SJSA1 (cell line): Measurements from ENCODE around the gene RAD51B. TPM values are rescaled to one million over a fixed set of nuclear protein-coding genes. Genes with fewer than 3 reads are reported as not detected.
A peak's percentile ranks its signal among the peaks of the same experiment; 100 is the strongest.
"Not testable (repeated sequence)": the region's sequence is repeated elsewhere in the genome, so short reads cannot be mapped to it uniquely, and the experiment has no call there.

ENCODE experiments used
- DNase-seq, 2 experiments: peaks; one replicate each; pipeline ENCODE4 v3.0.0-alpha.2; 2015 to 2020; ENCODE audit warnings: low spot score in 2 of 2, low read depth in 1 of 2
- H3K27ac ChIP-seq: fragments of 250-450 bp; sonication (Bioruptor Pico); 2 replicates; pipeline ENCODE4 v1.5.1; 2020; ENCODE audit warnings: mild to moderate bottlenecking, moderate library complexity
- H3K27me3 ChIP-seq: fragments of 250-450 bp; sonication (Bioruptor Pico); replicated peaks from 2 replicates; pipeline ENCODE4 v1.5.1; 2020; ENCODE audit warnings: mild to moderate bottlenecking, moderate library complexity
- H3K36me3 ChIP-seq: fragments of 250-450 bp; sonication (Bioruptor Pico); 2 replicates; pipeline ENCODE4 v1.5.1; 2020; ENCODE audit warnings: mild to moderate bottlenecking
- H3K4me1 ChIP-seq: fragments of 250-450 bp; sonication (Bioruptor Pico); replicated peaks from 2 replicates; pipeline ENCODE4 v1.6.1; 2021; ENCODE audit warnings: mild to moderate bottlenecking
- H3K4me3 ChIP-seq: fragments of 250-450 bp; sonication (Bioruptor Pico); 2 replicates; pipeline ENCODE4 v1.5.1; 2020; ENCODE audit warnings: mild to moderate bottlenecking
- H3K9me3 ChIP-seq: fragments of 250-450 bp; sonication (Bioruptor Pico); replicated peaks from 2 replicates; pipeline ENCODE4 v1.5.1; 2020; ENCODE audit warnings: mild to moderate bottlenecking
- total RNA-seq: library from RNA; depleted of rRNA; stranded (reverse); fragments of >200 nt; shearing (Covaris generic); gene quantifications from 2 replicates; pipeline ENCODE4 v1.2.3, GENCODE V29; 2014

The RAD51B gene
- total RNA-seq, 1 experiment from 2014 or later, result 4.7 TPM

DNA sequence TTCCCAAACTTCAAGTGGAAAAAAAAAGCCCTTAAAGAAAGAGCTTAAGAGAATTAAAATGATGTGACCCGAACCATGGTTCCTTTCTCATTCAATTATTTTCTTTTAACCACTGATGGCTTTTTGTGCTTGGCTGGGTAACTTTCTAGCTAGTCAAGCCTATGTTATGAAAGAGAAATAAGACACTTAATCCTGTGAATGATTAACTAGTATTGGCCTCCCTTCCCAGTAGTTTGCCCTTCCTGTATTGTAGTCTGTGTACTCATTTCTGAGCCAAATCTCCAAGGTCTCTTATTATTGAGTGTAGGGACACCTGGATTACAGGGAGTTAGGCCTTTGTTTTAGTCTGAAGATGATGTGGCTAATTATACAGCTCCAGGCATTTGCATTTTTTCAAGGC lies 353.0 kb downstream of the RAD51B start:
- Histone ChIP-seq H3K9me3 (no peaks in the 10 kb centered on the region), H3K4me1 (peaks cover 20% of the 10 kb centered on the region), H3K36me3 (no peaks in the 10 kb centered on the region), H3K4me3 (no peak overlapping the region), H3K27ac (no peak overlapping the region), H3K27me3 (no peaks in the 10 kb centered on the region)
- DNase-seq, result no peak

DNA sequence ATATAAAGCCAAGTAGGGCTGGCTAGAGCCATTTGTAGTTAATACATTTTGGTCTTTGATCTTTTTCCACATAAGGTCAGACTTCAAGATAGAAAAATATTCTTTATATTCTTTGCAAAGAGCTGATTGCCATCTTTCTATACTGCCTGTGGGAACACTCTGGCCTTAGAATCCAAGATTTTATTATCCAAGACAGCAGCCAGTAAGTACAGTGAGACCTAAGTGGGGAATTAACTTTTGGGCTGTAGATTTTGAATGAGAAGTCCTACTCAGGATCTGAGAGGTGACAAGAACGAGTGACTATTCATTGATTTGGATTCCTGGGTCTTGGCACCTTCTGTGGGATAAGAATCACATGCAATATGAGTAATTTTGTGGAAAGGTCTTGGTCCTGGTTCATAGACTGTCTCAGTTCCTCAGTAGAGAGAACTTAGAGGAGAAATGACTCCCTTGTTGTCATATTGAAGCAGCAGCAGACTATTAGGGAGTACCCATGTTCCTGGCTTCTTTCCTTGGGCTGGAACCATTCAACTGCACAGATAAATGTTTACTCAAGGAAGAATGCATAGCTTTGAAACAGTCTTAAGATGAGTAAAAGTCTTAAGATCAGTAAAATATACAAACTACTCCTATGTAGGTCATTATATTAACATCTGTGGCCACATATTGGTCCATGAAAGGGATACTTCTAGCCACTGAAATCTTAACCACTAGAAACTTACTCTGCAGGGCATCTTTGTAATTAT lies 353.8 kb downstream of the RAD51B start:
- peak in 1 of 2 experiments; percentile 44 for DNase-seq
- no peaks in the 10 kb centered on the region for H3K9me3 ChIP-seq
- no peaks in the 10 kb centered on the region for H3K36me3 ChIP-seq
- H3K27ac ChIP-seq, result no peak overlapping the region
- no peak overlapping the region for H3K4me3 ChIP-seq
- H3K4me1 ChIP-seq, result peaks cover 20% of the 10 kb centered on the region
- no peaks in the 10 kb centered on the region for H3K27me3 ChIP-seq

DNA sequence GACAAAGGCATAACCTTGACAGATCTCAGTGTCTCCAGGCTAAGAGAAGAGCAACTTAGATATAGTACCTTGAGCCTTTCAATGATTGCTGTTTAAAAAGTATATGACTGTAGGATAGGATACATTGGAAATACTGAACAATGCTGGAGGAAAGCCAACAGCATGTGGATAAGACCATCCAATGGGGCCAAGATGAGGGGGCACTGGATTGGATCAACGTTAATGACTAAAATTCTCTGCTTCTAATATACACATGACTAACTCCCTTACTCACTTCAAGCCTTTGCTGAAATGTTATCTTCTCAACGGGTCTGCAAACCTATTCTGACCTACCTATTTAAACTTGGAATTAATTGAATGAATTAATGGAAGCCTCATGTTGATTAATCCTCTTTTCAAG lies 354.9 kb downstream of the RAD51B start:
- DNase-seq, result no peak

DNA sequence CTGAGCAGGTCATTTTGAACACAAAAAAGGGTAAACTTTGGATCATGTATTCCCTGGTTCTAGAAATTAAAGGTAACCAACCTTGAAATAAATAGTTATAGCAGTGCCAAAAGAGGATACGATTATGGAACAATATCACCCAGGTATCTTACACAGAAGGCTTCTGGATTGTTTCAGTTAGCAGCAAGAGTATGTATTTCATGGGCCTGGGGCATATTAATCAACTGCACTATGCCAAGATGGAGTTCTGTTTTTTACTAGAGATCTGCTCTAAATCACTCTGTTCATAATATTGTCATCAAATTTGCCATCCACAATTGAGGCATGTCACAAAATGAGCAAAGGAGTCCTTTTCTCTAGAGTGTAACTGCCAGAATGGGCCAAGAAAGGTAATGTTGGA lies 357.1 kb downstream of the RAD51B start:
- no peak for DNase-seq
- Histone ChIP-seq H3K4me3 (no peak overlapping the region), H3K36me3 (no peaks in the 10 kb centered on the region), H3K9me3 (no peaks in the 10 kb centered on the region; the same call in 1 of the 2 replicates), H3K27ac (no peak overlapping the region), H3K4me1 (peaks cover 26% of the 10 kb centered on the region), H3K27me3 (no peaks in the 10 kb centered on the region)

More for the DNA sequence above, 354.9 kb downstream of the RAD51B start:
- no peaks in the 10 kb centered on the region for H3K9me3 ChIP-seq
- H3K4me3 ChIP-seq, result no peak overlapping the region
- H3K27me3 ChIP-seq, result no peaks in the 10 kb centered on the region
- H3K27ac ChIP-seq, result no peak overlapping the region
- peaks cover 20% of the 10 kb centered on the region for H3K4me1 ChIP-seq
- H3K36me3 ChIP-seq, result no peaks in the 10 kb centered on the region

DNA sequence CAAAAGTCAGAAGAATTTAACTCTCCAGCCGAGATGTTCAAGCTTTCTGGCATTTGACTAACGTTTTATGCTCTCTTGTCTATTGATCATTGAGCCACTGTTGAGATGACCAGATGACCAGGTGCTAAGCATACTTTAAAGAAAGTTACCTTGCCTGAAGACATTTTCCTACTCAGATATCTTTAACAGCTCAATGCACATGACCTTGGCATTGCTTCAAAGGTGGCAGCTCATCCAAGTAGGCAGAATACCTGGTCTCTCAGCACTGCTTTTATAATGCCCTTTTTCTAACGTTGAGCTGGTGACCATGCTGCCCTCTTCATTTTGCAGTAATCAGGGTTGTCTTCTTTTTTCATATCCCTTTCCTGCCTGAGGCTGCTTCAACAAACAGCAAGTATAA lies 358.1 kb downstream of the RAD51B start:
- no peak for DNase-seq
- Histone ChIP-seq H3K36me3 (no peaks in the 10 kb centered on the region), H3K27me3 (no peaks in the 10 kb centered on the region), H3K4me1 (peaks cover 36% of the 10 kb centered on the region), H3K27ac (no peak overlapping the region), H3K4me3 (no peak overlapping the region), H3K9me3 (no peaks in the 10 kb centered on the region; the same call in 1 of the 2 replicates)

DNA sequence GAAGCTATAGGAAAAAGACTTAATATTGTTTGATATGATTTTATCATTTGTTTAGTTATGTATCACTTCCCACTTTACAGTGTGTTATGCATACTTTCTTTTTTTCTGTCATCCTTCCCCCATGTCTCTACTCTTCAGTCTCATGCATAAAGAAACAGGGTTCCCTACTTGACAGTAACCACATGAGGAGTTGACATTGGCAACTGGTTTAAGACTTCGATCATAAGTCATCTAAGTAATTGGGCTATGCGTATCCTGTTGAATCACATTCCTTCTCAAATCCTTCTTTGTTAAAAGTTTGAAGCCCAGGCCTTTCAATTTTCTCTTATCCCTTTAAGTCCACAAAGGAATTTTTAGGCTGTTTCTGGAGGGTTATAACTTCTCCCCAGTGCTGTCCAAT lies 358.7 kb downstream of the RAD51B start:
- DNase-seq, result no peak
- Histone ChIP-seq H3K4me1 (peaks cover 33% of the 10 kb centered on the region), H3K27ac (no peak overlapping the region)

DNA sequence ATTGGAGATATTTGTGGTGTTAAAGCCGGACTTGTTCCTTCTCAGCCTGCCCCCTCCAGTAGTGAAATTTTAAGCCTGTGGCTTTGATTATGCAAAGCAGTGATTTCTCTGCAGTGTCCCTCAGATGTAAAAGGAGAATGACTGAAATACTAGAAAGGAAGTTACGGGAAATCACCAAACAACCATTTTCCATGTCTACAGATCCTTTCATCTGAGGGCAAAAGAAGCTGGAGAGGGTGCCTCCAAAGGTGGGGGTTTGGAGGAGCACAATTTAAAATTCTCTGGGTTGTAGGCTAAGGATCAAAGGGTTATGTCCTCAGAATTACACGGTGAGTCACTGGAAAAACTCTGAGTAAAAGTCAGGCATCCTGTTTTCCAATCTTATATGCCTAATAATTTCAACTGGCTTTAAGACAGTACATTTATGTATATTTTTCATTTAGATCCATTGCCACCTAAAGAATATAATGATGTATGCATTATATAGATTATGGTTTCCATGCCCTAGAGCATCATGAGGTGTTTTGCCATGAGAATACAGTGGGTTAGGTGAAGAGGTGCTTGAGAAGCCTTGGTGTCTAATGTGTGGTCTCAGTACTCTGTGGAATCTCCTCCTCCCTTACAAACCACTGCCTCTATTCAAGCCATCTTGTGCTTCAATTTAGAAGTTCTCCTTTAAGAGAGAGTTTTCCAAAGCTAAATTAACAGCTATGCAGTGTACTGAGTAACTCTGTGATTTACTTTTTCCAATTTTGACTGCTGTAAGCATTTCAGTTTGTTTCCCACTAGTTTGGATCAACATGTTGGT lies 362.1 kb downstream of the RAD51B start:
- H3K36me3 ChIP-seq, result no peaks in the 10 kb centered on the region
- peak in 1 of 2 experiments; percentile 53 for DNase-seq
- H3K4me1 ChIP-seq, result peaks cover 31% of the 10 kb centered on the region
- H3K9me3 ChIP-seq, result no peaks in the 10 kb centered on the region; the same call in 1 of the 2 replicates
- H3K27me3 ChIP-seq, result no peaks in the 10 kb centered on the region
- no peak overlapping the region for H3K4me3 ChIP-seq
- peak overlapping the region; percentile 28 for H3K27ac ChIP-seq

More for the DNA sequence above, 358.7 kb downstream of the RAD51B start:
- H3K9me3 ChIP-seq, result no peaks in the 10 kb centered on the region; the same call in 1 of the 2 replicates
- H3K4me3 ChIP-seq, result no peak overlapping the region
- no peaks in the 10 kb centered on the region for H3K27me3 ChIP-seq
- no peaks in the 10 kb centered on the region for H3K36me3 ChIP-seq

DNA sequence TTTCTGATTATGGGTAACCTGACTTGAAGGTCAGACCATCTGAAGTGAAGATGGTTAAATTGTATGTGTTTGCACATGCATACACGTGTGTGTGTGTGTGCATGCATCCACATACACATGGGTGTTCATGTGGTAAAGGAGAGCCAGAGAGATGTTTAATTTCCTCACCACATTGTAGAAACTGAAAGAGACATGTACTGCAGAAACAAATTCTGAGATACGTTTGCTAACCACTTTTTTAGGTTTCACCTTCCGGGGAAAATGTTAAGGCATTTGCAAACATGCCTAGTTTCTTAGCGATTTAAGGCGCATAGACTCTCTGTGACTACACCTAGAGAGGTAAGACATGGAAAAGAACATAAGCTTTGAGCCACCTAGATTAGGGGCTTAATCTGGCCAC lies 362.9 kb downstream of the RAD51B start:
- H3K36me3 ChIP-seq, result no peaks in the 10 kb centered on the region
- no peak overlapping the region for H3K27ac ChIP-seq
- peaks cover 36% of the 10 kb centered on the region for H3K4me1 ChIP-seq
- no peaks in the 10 kb centered on the region; the same call in 1 of the 2 replicates for H3K9me3 ChIP-seq
- no peak for DNase-seq
- H3K4me3 ChIP-seq, result no peak overlapping the region
- H3K27me3 ChIP-seq, result no peaks in the 10 kb centered on the region

DNA sequence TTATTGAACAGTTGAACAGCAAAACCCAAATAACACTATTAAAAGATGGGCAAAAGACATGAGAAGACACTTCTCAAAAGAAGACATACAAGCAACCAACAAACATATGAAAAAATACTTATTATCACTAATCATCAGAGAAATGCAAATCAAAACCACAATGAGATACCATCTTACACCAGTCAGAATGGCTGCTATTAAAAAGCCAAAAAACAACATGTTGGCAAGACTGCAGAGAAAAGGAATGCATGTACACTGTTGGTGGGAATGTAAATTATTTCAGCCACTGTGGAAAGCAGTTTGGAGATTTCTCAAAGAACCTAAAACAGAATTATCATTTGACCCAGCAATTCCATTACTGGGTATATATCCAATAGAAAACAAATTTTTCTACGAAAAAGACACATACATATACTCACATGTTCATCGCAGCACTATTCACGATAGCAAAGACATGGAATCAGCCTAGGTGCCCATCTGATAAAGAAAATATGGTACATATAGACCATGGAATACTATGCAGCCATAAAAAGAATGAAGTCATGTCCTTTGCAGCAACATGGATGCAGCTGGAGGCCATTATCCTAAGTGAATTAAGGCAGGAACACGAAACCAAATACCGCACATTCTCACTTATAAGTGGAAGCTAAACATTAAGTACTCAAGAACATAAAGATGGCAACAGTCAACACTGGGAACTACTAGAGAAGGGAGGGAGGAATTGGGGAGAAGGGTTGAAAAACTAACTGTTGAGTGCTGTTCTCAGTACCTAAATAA lies 367.1 kb downstream of the RAD51B start:
- H3K4me1 ChIP-seq, result peaks cover 24% of the 10 kb centered on the region
- not testable (repeated sequence) for H3K27me3 ChIP-seq, H3K27ac ChIP-seq, H3K36me3 ChIP-seq, DNase-seq, H3K9me3 ChIP-seq, H3K4me3 ChIP-seq

DNA sequence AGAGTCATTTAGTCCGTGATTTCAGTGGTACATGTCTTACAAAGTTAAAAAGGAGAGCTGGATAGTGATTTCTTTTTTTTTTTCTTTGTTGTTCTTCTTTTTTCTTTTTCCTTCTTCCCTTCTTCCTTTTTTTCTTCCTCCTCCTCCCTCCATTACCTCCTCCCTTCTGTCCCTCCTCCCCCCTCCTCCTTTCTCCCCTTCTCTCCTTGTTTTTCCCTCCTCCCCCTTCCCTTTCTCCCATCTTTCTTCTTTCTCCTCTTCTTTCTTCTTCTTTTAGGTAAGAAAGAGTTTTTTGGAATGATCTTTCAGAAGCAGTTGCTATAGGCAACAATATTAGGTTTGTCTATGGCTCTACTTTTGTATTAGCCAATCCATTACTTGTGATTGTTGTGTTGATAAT lies 368.6 kb downstream of the RAD51B start:
- H3K27ac ChIP-seq, result no peak overlapping the region
- no peak for DNase-seq
- peaks cover 14% of the 10 kb centered on the region for H3K4me1 ChIP-seq
- no peaks in the 10 kb centered on the region for H3K36me3 ChIP-seq
- no peaks in the 10 kb centered on the region for H3K27me3 ChIP-seq
- no peaks in the 10 kb centered on the region for H3K9me3 ChIP-seq
- no peak overlapping the region for H3K4me3 ChIP-seq

DNA sequence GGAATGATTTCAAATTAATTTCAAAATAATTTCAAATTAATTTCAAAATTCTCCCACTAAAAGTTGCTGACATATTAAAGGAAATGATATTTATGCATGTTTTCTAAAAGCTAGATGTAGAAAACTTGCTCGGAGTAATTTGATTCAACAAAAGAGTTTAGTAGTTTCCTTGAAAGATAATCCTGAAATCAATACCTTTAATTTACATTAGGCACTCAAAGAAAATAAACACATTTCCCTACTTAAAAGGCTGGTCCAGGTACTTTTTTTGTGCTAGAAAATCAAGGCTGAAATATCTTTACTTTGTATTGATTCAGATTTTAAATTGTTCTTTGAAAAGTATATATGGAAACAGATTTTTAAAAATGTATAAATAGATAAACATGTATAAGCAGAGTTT lies 370.5 kb downstream of the RAD51B start:
- Histone ChIP-seq H3K27me3 (no peaks in the 10 kb centered on the region), H3K4me3 (no peak overlapping the region), H3K36me3 (no peaks in the 10 kb centered on the region), H3K4me1 (peaks cover 14% of the 10 kb centered on the region), H3K27ac (no peak overlapping the region), H3K9me3 (no peaks in the 10 kb centered on the region)
- DNase-seq, result no peak

DNA sequence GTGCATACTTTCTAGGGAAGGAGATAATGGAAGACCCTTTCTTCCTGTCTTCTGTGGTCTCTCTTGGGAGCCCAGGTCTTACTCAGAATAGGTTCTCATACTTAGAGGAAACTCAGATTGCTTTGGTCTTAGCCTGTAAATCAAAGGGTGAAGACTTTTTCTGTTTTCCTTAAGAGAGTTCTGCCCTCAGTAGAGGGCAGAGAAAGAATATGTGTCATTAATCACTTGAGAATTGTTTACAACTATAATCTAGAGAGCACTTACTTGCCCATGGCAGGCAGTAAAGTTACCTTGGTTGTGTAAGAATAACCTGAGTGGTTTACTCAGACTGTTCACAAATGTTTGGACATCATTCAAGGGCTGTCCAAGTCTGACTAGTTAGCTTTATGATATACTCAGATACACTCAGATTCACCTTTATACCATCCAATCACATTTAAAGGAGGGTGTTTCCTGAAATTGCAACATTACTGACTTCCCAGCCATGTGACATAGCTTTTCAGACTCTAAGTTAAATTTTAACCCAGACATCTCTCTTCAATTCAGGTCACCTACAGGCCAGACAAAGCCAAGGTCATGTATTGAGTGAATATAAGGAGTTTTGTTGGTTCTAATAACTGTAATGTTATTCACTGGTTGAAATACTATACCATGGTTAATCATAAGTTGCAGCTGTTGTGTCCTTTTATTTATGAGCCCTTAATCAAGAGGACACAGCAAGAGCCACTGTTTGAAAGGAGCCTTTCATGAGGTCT lies 372.2 kb downstream of the RAD51B start:
- Histone ChIP-seq H3K27ac (no peak overlapping the region), H3K4me1 (peaks cover 5% of the 10 kb centered on the region), H3K9me3 (no peaks in the 10 kb centered on the region), H3K4me3 (no peak overlapping the region), H3K36me3 (no peaks in the 10 kb centered on the region), H3K27me3 (no peaks in the 10 kb centered on the region)
- no peak for DNase-seq

DNA sequence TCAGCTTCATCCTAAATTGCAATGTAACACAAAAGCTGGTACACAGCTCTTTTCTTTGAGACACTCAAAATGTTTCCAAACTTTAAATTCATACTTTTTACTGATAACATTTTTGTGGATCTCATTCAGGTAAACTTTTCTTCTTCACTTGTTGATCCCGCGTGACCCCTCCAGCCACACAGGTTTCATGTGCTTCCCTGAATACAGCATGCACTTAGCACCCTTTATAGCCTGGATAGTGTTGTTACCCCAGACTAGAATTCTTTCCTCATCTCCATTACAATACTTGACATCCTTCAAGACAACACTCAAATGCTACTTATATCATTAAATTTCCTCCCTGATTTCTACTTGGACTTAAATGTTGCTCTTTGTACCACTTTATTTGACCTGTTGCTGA lies 373.4 kb downstream of the RAD51B start:
- Histone ChIP-seq H3K27me3 (no peaks in the 10 kb centered on the region), H3K36me3 (no peaks in the 10 kb centered on the region), H3K4me1 (no peaks in the 10 kb centered on the region), H3K9me3 (no peaks in the 10 kb centered on the region), H3K27ac (no peak overlapping the region), H3K4me3 (no peak overlapping the region)
- no peak for DNase-seq
